A549 (cell line): ENCODE measurements around the gene DOCK6. TPM values are rescaled to one million over a fixed set of nuclear protein-coding genes. Genes with fewer than 3 reads are reported as not detected.

ENCODE experiments used
- ATAC-seq, 2 experiments: fragments of 200-7000 bp in 1 of 2; fragments of >200 bp in 1 of 2; cut with Nextera tagmentation in 1 of 2; cut with Tn5 transposase in 1 of 2; 3 replicates each; pipeline versions ENCODE4 v1.8.0 to v1.9.1; 2018 to 2020; ENCODE audit warnings: mild to moderate bottlenecking in 1 of 2, moderate library complexity in 1 of 2
- CTCF ChIA-PET: fragments of 300-600 bp; sonication (Branson Sonifier 250); formaldehyde crosslinking; extraction: SDS; loops from one replicate; lab custom pipeline; 2021; ENCODE audit warnings: antibody characterized with exemption, inconsistent platforms; lab: Yijun Ruan, JAX
- POLR2A ChIA-PET: fragments of 350-600 bp; formaldehyde crosslinking; extraction: SDS; loops from one replicate; lab custom pipeline; 2021; ENCODE audit warnings: antibody characterized with exemption, inconsistent platforms; lab: Yijun Ruan, JAX
- DNase-seq, 2 experiments: peaks; one replicate each; pipeline versions ENCODE4 v3.0.0 to v3.0.0-alpha.2; 2011 to 2016; ENCODE audit warnings: low read depth in 1 of 2, low spot score in 1 of 2
- FAIRE-seq: peaks from 2 replicates; lab custom pipeline; 2011; peaks lifted over from hg19 to GRCh38; lab: Jason Lieb, UNC
- H3K27ac ChIP-seq, 2 experiments: fragments of >200 bp; sonication (Bioruptor Twin); formaldehyde crosslinking; 3 replicates each; pipeline ENCODE4 v1.5.1; 2016 to 2017
- H3K4me1 ChIP-seq: fragments of >200 bp; sonication (Bioruptor Twin); formaldehyde crosslinking; 3 replicates; pipeline ENCODE4 v1.6.1; 2016
- H3K4me2 ChIP-seq: fragments of >200 bp; sonication (Bioruptor Twin); formaldehyde crosslinking; 3 replicates; pipeline ENCODE4 v1.6.1; 2016
- H3K4me3 ChIP-seq: fragments of >200 bp; sonication (Bioruptor Twin); formaldehyde crosslinking; 3 replicates; pipeline ENCODE4 v1.5.1; 2016
- H3K9me3 ChIP-seq: fragments of >200 bp; sonication (Bioruptor Twin); formaldehyde crosslinking; 3 replicates; pipeline ENCODE4 v1.6.1; 2016
- CBX2 ChIP-seq: fragments of 200-600 bp; sonication (generic); IDR thresholded peaks from 2 replicates; pipeline ENCODE4 v1.6.1; 2016; ENCODE audit warnings: low read depth, mild to moderate bottlenecking, borderline replicate concordance
- CEBPB ChIP-seq, 2 experiments: fragments of >200 bp in 1 of 2; sonication (Bioruptor Twin) in 1 of 2; formaldehyde crosslinking in 1 of 2; IDR thresholded peaks; 2 replicates each; pipeline ENCODE4 v1.6.1; 2012 to 2016
- CHD4 ChIP-seq: fragments of 200-600 bp; sonication (generic); IDR thresholded peaks from 2 replicates; pipeline ENCODE4 v1.6.1; 2016; ENCODE audit warnings: antibody characterized with exemption, mild to moderate bottlenecking, borderline replicate concordance
- FOSB ChIP-seq: fragments of 250-450 bp; sonication (Bioruptor Pico); IDR thresholded peaks from 2 replicates; pipeline ENCODE4 v1.5.0; 2020; ENCODE audit warnings: mild to moderate bottlenecking, moderate library complexity
- HDAC2 ChIP-seq: fragments of 200-600 bp; sonication (generic); IDR thresholded peaks from 2 replicates; pipeline ENCODE4 v1.6.1; 2016
- JUN ChIP-seq, 2 experiments: fragments of >200 bp; sonication (Bioruptor Twin); formaldehyde crosslinking; IDR thresholded peaks; 2 replicates in 1 of 2; 3 replicates in 1 of 2; pipeline ENCODE4 v1.6.1; 2016 to 2017
- JUNB ChIP-seq: fragments of >200 bp; sonication (Bioruptor Twin); formaldehyde crosslinking; IDR thresholded peaks from 2 replicates; pipeline ENCODE4 v1.6.1; 2016
- MYC ChIP-seq: IDR thresholded peaks from 2 replicates; pipeline ENCODE4 v1.6.1; 2012; ENCODE audit warnings: mild to moderate bottlenecking, inconsistent platforms, low read length, improper control_type of control experiment, borderline replicate concordance
- PHF8 ChIP-seq: fragments of 200-600 bp; sonication (generic); IDR thresholded peaks from 2 replicates; pipeline ENCODE4 v1.6.1; 2016; ENCODE audit warnings: low read depth, mild to moderate bottlenecking, antibody characterized with exemption, moderate library complexity, borderline replicate concordance
- POLR2A ChIP-seq: IDR thresholded peaks from 2 replicates; pipeline ENCODE4 v1.6.1; 2012; ENCODE audit warnings: mild to moderate bottlenecking, low read length
- RAD21 ChIP-seq, 2 experiments: fragments of >200 bp in 1 of 2; sonication (Bioruptor Twin) in 1 of 2; formaldehyde crosslinking in 1 of 2; IDR thresholded peaks in 1 of 2; conservative IDR thresholded peaks in 1 of 2; 2 replicates in 1 of 2; 3 replicates in 1 of 2; pipeline ENCODE4 v1.6.1; 2012 to 2018; ENCODE audit warnings: inconsistent platforms in 1 of 2
- RCOR1 ChIP-seq: fragments of 150-350 bp; IDR thresholded peaks from 2 replicates; pipeline ENCODE4 v1.6.1; 2014; ENCODE audit warnings: antibody characterized with exemption, low read length, low read depth
- RNF2 ChIP-seq: fragments of 200-600 bp; sonication (generic); IDR thresholded peaks from 2 replicates; pipeline ENCODE4 v1.6.1; 2016; ENCODE audit warnings: low read depth, mild to moderate bottlenecking, antibody characterized with exemption, moderate library complexity, borderline replicate concordance
- SMC3 ChIP-seq: fragments of >200 bp; sonication (Bioruptor Twin); formaldehyde crosslinking; IDR thresholded peaks from 3 replicates; pipeline ENCODE4 v1.6.1; 2018; ENCODE audit warnings: inconsistent platforms
- USF2 ChIP-seq: fragments of 450-650 bp; IDR thresholded peaks from 2 replicates; pipeline ENCODE4 v1.6.1; 2014; ENCODE audit warnings: antibody characterized with exemption
- ZC3H11A ChIP-seq: fragments of 450-650 bp; IDR thresholded peaks from 2 replicates; pipeline ENCODE4 v1.6.1; 2014; ENCODE audit warnings: antibody characterized with exemption, mild to moderate bottlenecking
- ZSCAN20 ChIP-seq: fragments of 250-450 bp; sonication (Bioruptor Pico); IDR thresholded peaks from 2 replicates; pipeline ENCODE4 v1.8.0; 2022; ENCODE audit warnings: mild to moderate bottlenecking, moderate library complexity
- WGBS: methylation state at CpG from one replicate; pipeline ENCODE4 v1.1.6; 2017; ENCODE audit errors: missing lambda C conversion rate; 5-methylcytosine and 5-hydroxymethylcytosine counted together
- polyA plus RNA-seq, 4 experiments: library from polyadenylated mRNA; depleted of rRNA in 3 of 4; stranded (reverse); fragments of >200 nt; fragmentation: RNase III in 1 of 4; extraction: RNeasy Plus Mini Kit Qiagen cat#74134 plus additional on column Dnase treatment in 1 of 4; gene quantifications; 2 replicates in 3 of 4; 3 replicates in 1 of 4; pipeline ENCODE4 v1.2.3, GENCODE V29; 2011 to 2017
- TF ChIP-seq, protein P1 (sequence below): fragments of 150-350 bp; IDR thresholded peaks from 2 replicates; pipeline ENCODE4 v1.6.1; 2014; ENCODE audit warnings: low read depth, mild to moderate bottlenecking, low read length
- TF ChIP-seq, protein P2 (sequence below): fragments of >200 bp; sonication (Bioruptor Twin); formaldehyde crosslinking; IDR thresholded peaks from 3 replicates; pipeline ENCODE4 v1.6.1; 2016
- TF ChIP-seq, protein P3 (sequence below): fragments of >200 bp; sonication (Bioruptor Twin); formaldehyde crosslinking; IDR thresholded peaks from 3 replicates; pipeline ENCODE4 v1.5.1; 2016
- TF ChIP-seq, protein P4 (sequence below): IDR thresholded peaks from 2 replicates; pipeline ENCODE4 v1.6.1; 2012

The DOCK6 gene
- polyA plus RNA-seq, 2 of the 4 experiments (the other 2 are of a cell fraction), result 7.6 to 8.0 TPM

- TF ChIP-seq USF2, result no peak
- no peak for TF ChIP-seq HDAC2
- no peak for TF ChIP-seq PHF8
These were observed 32.9 kb upstream of the DOCK6 start (continued) for GRCh38 chr19:11295180-11295579.

DNA sequence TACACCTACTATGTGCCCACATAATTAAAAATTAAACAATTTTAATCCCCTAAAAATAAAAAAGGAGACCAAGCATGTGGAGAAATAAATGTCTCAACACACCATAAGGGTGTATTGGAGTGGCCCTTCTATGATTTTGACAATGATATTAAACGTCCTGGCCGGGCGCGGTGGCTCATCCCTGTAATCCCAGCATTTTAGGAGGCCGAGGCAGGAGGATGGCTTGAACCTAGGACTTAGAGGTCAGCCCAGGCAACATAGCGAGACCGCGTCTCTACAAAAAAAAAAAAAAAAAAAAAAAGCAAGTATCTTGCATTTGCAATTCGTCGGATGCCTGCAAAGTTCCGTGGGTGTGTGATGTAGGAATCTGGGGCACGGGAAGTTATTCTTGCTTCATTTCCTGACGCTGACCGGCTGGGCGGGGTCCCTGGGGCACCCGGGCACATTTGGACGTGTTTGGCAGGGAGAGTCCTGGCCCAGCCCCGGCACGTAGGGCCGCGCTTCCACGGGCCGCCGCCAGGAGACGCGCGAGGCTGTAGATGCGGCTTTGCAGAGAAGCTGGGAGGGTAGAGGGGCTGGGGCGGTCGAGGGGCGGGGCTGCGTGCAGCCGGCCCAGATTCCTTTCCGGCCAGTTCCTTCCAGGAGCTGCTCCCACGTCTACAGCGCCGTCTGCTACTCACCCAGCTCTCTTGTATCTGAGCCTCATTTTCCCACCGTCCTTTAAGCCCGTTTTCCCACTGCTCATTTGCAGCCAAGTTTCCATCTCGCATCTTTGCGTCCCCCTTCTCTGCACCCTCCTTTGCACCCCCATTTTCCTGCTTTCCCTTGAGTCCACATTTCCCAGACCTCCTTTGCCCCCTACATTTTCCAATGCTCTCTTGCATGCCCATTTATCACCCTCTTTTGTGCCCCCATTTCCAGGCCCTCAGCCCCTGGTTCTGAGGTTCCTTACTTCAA, 31.4 kb upstream of the DOCK6 start:
- peak; percentile 99 for ATAC-seq
- Histone ChIP-seq H3K4me3 (peak overlapping the region; percentile 39), H3K27ac (peak overlapping the region; percentile 78 to 79), H3K4me1 (peaks cover 10% of the 10 kb centered on the region; the same call in 1 of the 3 replicates), H3K9me3 (no peaks in the 10 kb centered on the region), H3K4me2 (peak overlapping the region; percentile 76)
- DNase-seq, result peak; percentile 79 to 93
- ChIA-PET CTCF (interaction anchor here (0.5 to 4.6 kb wide), 35 partner anchors 9 to 265 kb away, joined by 3 to 34 read pairs (median 4); partner anchors contain the start of genes CCDC159, ECSIT, ELAVL3 and ODAD3), POLR2A (interaction anchor here (0.5 to 1.1 kb wide), 10 partner anchors 10 to 262 kb away, joined by 3 to 32 read pairs (median 4); partner anchors contain the start of genes ELAVL3, RAB3D and SWSAP1)
- WGBS, result 4% methylated on average over 34 of the region's 41 CpGs
- TF ChIP-seq MYC (peak; percentile 48; the same call in 1 of the 2 replicates), SMC3 (peak; percentile 97), RCOR1 (no peak), POLR2A (peak; percentile 55), CEBPB (IDR thresholded peaks at IDR 0.05) (peak in 1 of 2 experiments; percentile 44; a peak in 1 of 4 replicates), RAD21 (conservative IDR thresholded peaks at IDR 0.05 in 1 of 2, IDR thresholded peaks at IDR 0.05 in 1 of 2) (peak; percentile 90 to 96), FOSB (no peak), JUN (IDR thresholded peaks at IDR 0.05) (0 out of 5 replicates have a peak, but pooled peaks of 1 of the 2 experiments have one; percentile 35)
- TF ChIP-seq, protein P1, sequence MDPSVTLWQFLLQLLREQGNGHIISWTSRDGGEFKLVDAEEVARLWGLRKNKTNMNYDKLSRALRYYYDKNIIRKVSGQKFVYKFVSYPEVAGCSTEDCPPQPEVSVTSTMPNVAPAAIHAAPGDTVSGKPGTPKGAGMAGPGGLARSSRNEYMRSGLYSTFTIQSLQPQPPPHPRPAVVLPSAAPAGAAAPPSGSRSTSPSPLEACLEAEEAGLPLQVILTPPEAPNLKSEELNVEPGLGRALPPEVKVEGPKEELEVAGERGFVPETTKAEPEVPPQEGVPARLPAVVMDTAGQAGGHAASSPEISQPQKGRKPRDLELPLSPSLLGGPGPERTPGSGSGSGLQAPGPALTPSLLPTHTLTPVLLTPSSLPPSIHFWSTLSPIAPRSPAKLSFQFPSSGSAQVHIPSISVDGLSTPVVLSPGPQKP, result no peak
- TF ChIP-seq, protein P2, sequence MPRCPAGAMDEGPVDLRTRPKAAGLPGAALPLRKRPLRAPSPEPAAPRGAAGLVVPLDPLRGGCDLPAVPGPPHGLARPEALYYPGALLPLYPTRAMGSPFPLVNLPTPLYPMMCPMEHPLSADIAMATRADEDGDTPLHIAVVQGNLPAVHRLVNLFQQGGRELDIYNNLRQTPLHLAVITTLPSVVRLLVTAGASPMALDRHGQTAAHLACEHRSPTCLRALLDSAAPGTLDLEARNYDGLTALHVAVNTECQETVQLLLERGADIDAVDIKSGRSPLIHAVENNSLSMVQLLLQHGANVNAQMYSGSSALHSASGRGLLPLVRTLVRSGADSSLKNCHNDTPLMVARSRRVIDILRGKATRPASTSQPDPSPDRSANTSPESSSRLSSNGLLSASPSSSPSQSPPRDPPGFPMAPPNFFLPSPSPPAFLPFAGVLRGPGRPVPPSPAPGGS, result 0 out of 3 replicates have a peak, but pooled peaks have one; percentile 28
- TF ChIP-seq, protein P3, sequence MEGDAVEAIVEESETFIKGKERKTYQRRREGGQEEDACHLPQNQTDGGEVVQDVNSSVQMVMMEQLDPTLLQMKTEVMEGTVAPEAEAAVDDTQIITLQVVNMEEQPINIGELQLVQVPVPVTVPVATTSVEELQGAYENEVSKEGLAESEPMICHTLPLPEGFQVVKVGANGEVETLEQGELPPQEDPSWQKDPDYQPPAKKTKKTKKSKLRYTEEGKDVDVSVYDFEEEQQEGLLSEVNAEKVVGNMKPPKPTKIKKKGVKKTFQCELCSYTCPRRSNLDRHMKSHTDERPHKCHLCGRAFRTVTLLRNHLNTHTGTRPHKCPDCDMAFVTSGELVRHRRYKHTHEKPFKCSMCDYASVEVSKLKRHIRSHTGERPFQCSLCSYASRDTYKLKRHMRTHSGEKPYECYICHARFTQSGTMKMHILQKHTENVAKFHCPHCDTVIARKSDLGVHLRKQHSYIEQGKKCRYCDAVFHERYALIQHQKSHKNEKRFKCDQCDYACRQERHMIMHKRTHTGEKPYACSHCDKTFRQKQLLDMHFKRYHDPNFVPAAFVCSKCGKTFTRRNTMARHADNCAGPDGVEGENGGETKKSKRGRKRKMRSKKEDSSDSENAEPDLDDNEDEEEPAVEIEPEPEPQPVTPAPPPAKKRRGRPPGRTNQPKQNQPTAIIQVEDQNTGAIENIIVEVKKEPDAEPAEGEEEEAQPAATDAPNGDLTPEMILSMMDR, result peak; percentile 84
- FAIRE-seq, result no peak

- POLR2A ChIA-PET, result no interaction called here
- H3K4me1 ChIP-seq, result peaks cover 9% of the 10 kb centered on the region; the same call in 1 of the 3 replicates
- no peak for FAIRE-seq
- no peak overlapping the region for H3K27ac ChIP-seq
- H3K4me2 ChIP-seq, result no peak overlapping the region
- no peak for DNase-seq
- no peaks in the 10 kb centered on the region for H3K9me3 ChIP-seq
- CTCF ChIA-PET, result interaction anchor here (0.6 to 3.2 kb wide), 5 partner anchors 25 to 191 kb away, joined by 3 to 12 read pairs (median 4); partner anchors contain the start of gene RAB3D
- ATAC-seq, result no peak
- no peak overlapping the region for H3K4me3 ChIP-seq
- 59% methylated on average over 1 of the region's 1 CpG for WGBS
- TF ChIP-seq JUN (IDR thresholded peaks at IDR 0.05), result no peak
- TF ChIP-seq RNF2, result no peak
- TF ChIP-seq HDAC2, result no peak
- TF ChIP-seq, protein P3, result no peak
- no peak for TF ChIP-seq JUNB
- TF ChIP-seq CBX2, result no peak
- TF ChIP-seq PHF8, result no peak
- TF ChIP-seq, protein P2, result no peak
- no peak for TF ChIP-seq CHD4
- TF ChIP-seq, protein P4, sequence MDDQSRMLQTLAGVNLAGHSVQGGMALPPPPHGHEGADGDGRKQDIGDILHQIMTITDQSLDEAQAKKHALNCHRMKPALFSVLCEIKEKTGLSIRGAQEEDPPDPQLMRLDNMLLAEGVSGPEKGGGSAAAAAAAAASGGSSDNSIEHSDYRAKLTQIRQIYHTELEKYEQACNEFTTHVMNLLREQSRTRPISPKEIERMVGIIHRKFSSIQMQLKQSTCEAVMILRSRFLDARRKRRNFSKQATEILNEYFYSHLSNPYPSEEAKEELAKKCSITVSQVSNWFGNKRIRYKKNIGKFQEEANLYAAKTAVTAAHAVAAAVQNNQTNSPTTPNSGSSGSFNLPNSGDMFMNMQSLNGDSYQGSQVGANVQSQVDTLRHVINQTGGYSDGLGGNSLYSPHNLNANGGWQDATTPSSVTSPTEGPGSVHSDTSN, result no peak
- TF ChIP-seq ZSCAN20 (CRISPR knock-in tag), result no peak
- no peak for TF ChIP-seq ZC3H11A
- no peak for TF ChIP-seq SMC3
These were observed 29.7 kb upstream of the DOCK6 start for GRCh38 chr19:11291991-11292390.
